ENCODE measurements around the gene ZBTB40. TPM values are rescaled to one million over a fixed set of nuclear protein-coding genes. Genes with fewer than 3 reads are reported as not detected.
A peak's percentile ranks its signal among the peaks of the same experiment; 100 is the strongest.

Gene ZBTB40
- polyA plus RNA-seq, 3 donors, result 1.1 to 17.8 (median 1.3) TPM

- Mint-ChIP-seq H3K9me3 (no peaks in the 10 kb centered on the region), H3K27me3 (ENCODE audit: low read depth in 3 of 3) (peaks cover 19 to 38% (median 34%) of the 10 kb centered on the region in 3 donors), H3K36me3 (no peaks in the 10 kb centered on the region), H3K4me1 (no peaks in the 10 kb centered on the region), H3K4me3 (peak overlapping the region in 1 of 2 donors; percentile 54), H3K27ac (no peak overlapping the region)
- H3K4me3 ChIP-seq (replicated peaks in 1 of 3; ENCODE audit: low read depth in 2 of 3, low read length in 3 of 3), result no peak overlapping the region
- WGBS (ENCODE audit: insufficient coverage), result 17% methylated on average over 10 of the region's 12 CpGs
- no peaks in the 10 kb centered on the region for H3K9me3 ChIP-seq (replicated peaks in 1 of 2; ENCODE audit: control insufficient read depth in 1 of 2, insufficient read depth in 1 of 2, low read length in 2 of 2)
- no peak overlapping the region for H3K9ac ChIP-seq (ENCODE audit: insufficient read depth, low read length, poor library complexity, severe bottlenecking)
- H4K20me1 ChIP-seq (ENCODE audit: insufficient read depth, low read length), result no peaks in the 10 kb centered on the region
- H3K4me2 ChIP-seq (replicated peaks; ENCODE audit: extremely low read depth, low read length, poor library complexity, severe bottlenecking), result no peak overlapping the region
- intact Hi-C loops (cut with micrococcal nuclease), result no loop called here
- no peaks in the 10 kb centered on the region for H3K36me3 ChIP-seq (replicated peaks in 1 of 2; ENCODE audit: control insufficient read depth in 1 of 2, insufficient read depth in 2 of 2, low read length in 2 of 2)
- H3K79me2 ChIP-seq (ENCODE audit: insufficient read depth, low read length), result no peaks in the 10 kb centered on the region
- no peak for DNase-seq
- no peak for TF ChIP-seq CTCF (IDR thresholded peaks at IDR 0.05)
- no peak overlapping the region for H3K27ac ChIP-seq (ENCODE audit: low read depth in 1 of 2, low read length in 2 of 2)
- peaks cover 0 to 5% of the 10 kb centered on the region in 2 donors for H3K27me3 ChIP-seq (ENCODE audit: control insufficient read depth in 2 of 2, insufficient read depth in 2 of 2, low read length in 2 of 2)
- H2AFZ ChIP-seq (ENCODE audit: insufficient read depth, low read depth, low read length, poor library complexity, severe bottlenecking), result no peak overlapping the region
- no peaks in the 10 kb centered on the region for H3K4me1 ChIP-seq (ENCODE audit: control insufficient read depth in 1 of 2, insufficient read depth in 2 of 2, low read length in 2 of 2)
Measured at GRCh38 chr1:22547818-22548462, 96.3 kb downstream of the ZBTB40 start.

- no peaks in the 10 kb centered on the region for H3K79me2 ChIP-seq (ENCODE audit: insufficient read depth, low read length)
- H2AFZ ChIP-seq (ENCODE audit: insufficient read depth, low read depth, low read length, poor library complexity, severe bottlenecking), result no peak overlapping the region
- Mint-ChIP-seq H3K9me3 (no peaks in the 10 kb centered on the region), H3K27ac (no peak overlapping the region), H3K27me3 (ENCODE audit: low read depth in 3 of 3) (peaks cover 21 to 48% (median 48%) of the 10 kb centered on the region in 3 donors), H3K4me3 (no peak overlapping the region), H3K36me3 (no peaks in the 10 kb centered on the region), H3K4me1 (no peaks in the 10 kb centered on the region)
- no peaks in the 10 kb centered on the region for H3K9me3 ChIP-seq (replicated peaks in 1 of 2; ENCODE audit: control insufficient read depth in 1 of 2, insufficient read depth in 1 of 2, low read length in 2 of 2)
- no peak overlapping the region for H3K4me2 ChIP-seq (replicated peaks; ENCODE audit: extremely low read depth, low read length, poor library complexity, severe bottlenecking)
- H3K4me1 ChIP-seq (ENCODE audit: control insufficient read depth in 1 of 2, insufficient read depth in 2 of 2, low read length in 2 of 2), result no peaks in the 10 kb centered on the region
- intact Hi-C loops (cut with micrococcal nuclease), result no loop called here
- H3K4me3 ChIP-seq (replicated peaks in 1 of 3; ENCODE audit: low read depth in 2 of 3, low read length in 3 of 3), result no peak overlapping the region
- no peaks in the 10 kb centered on the region for H4K20me1 ChIP-seq (ENCODE audit: insufficient read depth, low read length)
- peaks cover 0 to 5% of the 10 kb centered on the region in 2 donors for H3K27me3 ChIP-seq (ENCODE audit: control insufficient read depth in 2 of 2, insufficient read depth in 2 of 2, low read length in 2 of 2)
- H3K9ac ChIP-seq (ENCODE audit: insufficient read depth, low read length, poor library complexity, severe bottlenecking), result no peak overlapping the region
- H3K36me3 ChIP-seq (replicated peaks in 1 of 2; ENCODE audit: control insufficient read depth in 1 of 2, insufficient read depth in 2 of 2, low read length in 2 of 2), result no peaks in the 10 kb centered on the region
- 91% methylated on average over 11 of the region's 11 CpGs for WGBS (ENCODE audit: insufficient coverage)
- no peak overlapping the region for H3K27ac ChIP-seq (ENCODE audit: low read depth in 1 of 2, low read length in 2 of 2)
- DNase-seq, result no peak
- TF ChIP-seq CTCF (IDR thresholded peaks at IDR 0.05), result no peak
Measured at GRCh38 chr1:22550021-22550420, 98.4 kb downstream of the ZBTB40 start.
